WTC11 (cell line): ENCODE results near the gene GMEB1. TPM values are rescaled to one million over a fixed set of nuclear protein-coding genes. Genes with fewer than 3 reads are reported as not detected.

Experiments
- ATAC-seq: fragments of 200-7000 bp; cut with Tn5 transposase; 2 replicates; pipeline ENCODE4 v1.10.0; 2021; ENCODE audit warnings: mild to moderate bottlenecking, moderate library complexity
- CTCF ChIA-PET: fragments of 300-600 bp; sonication (Branson Sonifier 250); formaldehyde crosslinking; loops from one replicate; lab custom pipeline; 2021; ENCODE audit warnings: antibody characterized with exemption; lab: Charles Lee
- POLR2A ChIA-PET: fragments of 350-600 bp; sonication (Branson Sonifier 250); formaldehyde crosslinking; loops from one replicate; lab custom pipeline; 2021; ENCODE audit warnings: antibody characterized with exemption; lab: Charles Lee
- DNase-seq: peaks from one replicate; pipeline ENCODE4 v3.0.0; 2021; ENCODE audit warnings: low spot score
- H3K27ac Mint-ChIP-seq: 2 replicates; pipeline ENCODE4 v1.8.0; 2021; ENCODE audit warnings: mixed read lengths
- H3K27me3 Mint-ChIP-seq: 2 replicates; pipeline ENCODE4 v1.8.0; 2021; ENCODE audit warnings: low read depth, mild to moderate bottlenecking, moderate library complexity, mixed read lengths
- H3K36me3 Mint-ChIP-seq: 2 replicates; pipeline ENCODE4 v1.8.0; 2021; ENCODE audit warnings: mixed read lengths
- H3K4me1 Mint-ChIP-seq: 2 replicates; pipeline ENCODE4 v1.8.0; 2022; ENCODE audit warnings: mixed read lengths
- H3K4me3 Mint-ChIP-seq: 2 replicates; pipeline ENCODE4 v1.8.0; 2021; ENCODE audit warnings: mild to moderate bottlenecking, moderate library complexity, mixed read lengths
- H3K9me3 Mint-ChIP-seq: 2 replicates; pipeline ENCODE4 v1.8.0; 2021; ENCODE audit warnings: mixed read lengths
- ETV6 ChIP-seq: sonication (generic); formaldehyde crosslinking; IDR thresholded peaks from 2 replicates; pipeline ENCODE4 v1.8.1; 2022; ENCODE audit warnings: mild to moderate bottlenecking, missing genetic modification reagents
- IRF1 ChIP-seq: sonication (generic); formaldehyde crosslinking; IDR thresholded peaks from 2 replicates; pipeline ENCODE4 v1.8.0; 2023; ENCODE audit warnings: missing genetic modification reagents
- MLX ChIP-seq: sonication (generic); formaldehyde crosslinking; IDR thresholded peaks from 2 replicates; pipeline ENCODE4 v1.8.1; 2023; ENCODE audit warnings: mild to moderate bottlenecking, missing genetic modification reagents, moderate library complexity
- MXD4 ChIP-seq: fragments of 250-450 bp; sonication (Bioruptor Pico); IDR thresholded peaks from 2 replicates; pipeline ENCODE4 v1.8.0; 2021; ENCODE audit warnings: mild to moderate bottlenecking, moderate library complexity, borderline replicate concordance
- NR1H2 ChIP-seq: sonication (generic); formaldehyde crosslinking; IDR thresholded peaks from 2 replicates; pipeline ENCODE4 v1.9.0; 2021; ENCODE audit warnings: mild to moderate bottlenecking, moderate library complexity, missing genetic modification reagents
- RELA ChIP-seq: sonication (generic); formaldehyde crosslinking; IDR thresholded peaks from 2 replicates; pipeline ENCODE4 v1.8.1; 2022; ENCODE audit warnings: missing genetic modification reagents, mild to moderate bottlenecking, borderline replicate concordance
- SMAD3 ChIP-seq: sonication (generic); formaldehyde crosslinking; IDR thresholded peaks from 2 replicates; pipeline ENCODE4 v1.8.0; 2022; ENCODE audit warnings: missing genetic modification reagents, mild to moderate bottlenecking, borderline replicate concordance
- TP53 ChIP-seq: sonication (generic); formaldehyde crosslinking; IDR thresholded peaks from 2 replicates; pipeline ENCODE4 v1.8.1; 2023; ENCODE audit warnings: mild to moderate bottlenecking, missing genetic modification reagents
- USF2 ChIP-seq: sonication (generic); formaldehyde crosslinking; IDR thresholded peaks from 2 replicates; pipeline ENCODE4 v1.8.1; 2023; ENCODE audit warnings: mild to moderate bottlenecking, missing genetic modification reagents, moderate library complexity
- ZNF416 ChIP-seq: fragments of 250-450 bp; sonication (Bioruptor Pico); IDR thresholded peaks from 2 replicates; pipeline ENCODE4 v1.9.0; 2021; ENCODE audit warnings: mild to moderate bottlenecking, inconsistent platforms
- ZNF423 ChIP-seq: fragments of 250-450 bp; sonication (Bioruptor Pico); IDR thresholded peaks from 2 replicates; pipeline ENCODE4 v2.1.2; 2022; ENCODE audit warnings: mild to moderate bottlenecking, moderate library complexity
- ZNF425 ChIP-seq: fragments of 250-450 bp; sonication (Bioruptor Pico); conservative IDR thresholded peaks from 2 replicates; pipeline ENCODE4 v1.9.0; 2021; ENCODE audit warnings: mild to moderate bottlenecking
- total RNA-seq: library from RNA; stranded (reverse); gene quantifications from 3 replicates; pipeline ENCODE4 v1.2.3, GENCODE V29; 2021
- TF ChIP-seq, protein P1 (sequence below): sonication (generic); formaldehyde crosslinking; IDR thresholded peaks from 2 replicates; pipeline ENCODE4 v1.8.0; 2022; ENCODE audit warnings: mild to moderate bottlenecking, missing genetic modification reagents
- TF ChIP-seq, protein P2 (sequence below): fragments of 250-450 bp; sonication (Bioruptor Pico); IDR thresholded peaks from 2 replicates; pipeline ENCODE4 v2.1.2; 2022; ENCODE audit warnings: mild to moderate bottlenecking, moderate library complexity
- TF ChIP-seq, protein P3 (sequence below): sonication (generic); formaldehyde crosslinking; IDR thresholded peaks from 2 replicates; pipeline ENCODE4 v1.8.0; 2022; ENCODE audit warnings: mild to moderate bottlenecking, missing genetic modification reagents

GMEB1 gene
- total RNA-seq, 1 experiment from 2014 or later, result 29.4 TPM

DNA sequence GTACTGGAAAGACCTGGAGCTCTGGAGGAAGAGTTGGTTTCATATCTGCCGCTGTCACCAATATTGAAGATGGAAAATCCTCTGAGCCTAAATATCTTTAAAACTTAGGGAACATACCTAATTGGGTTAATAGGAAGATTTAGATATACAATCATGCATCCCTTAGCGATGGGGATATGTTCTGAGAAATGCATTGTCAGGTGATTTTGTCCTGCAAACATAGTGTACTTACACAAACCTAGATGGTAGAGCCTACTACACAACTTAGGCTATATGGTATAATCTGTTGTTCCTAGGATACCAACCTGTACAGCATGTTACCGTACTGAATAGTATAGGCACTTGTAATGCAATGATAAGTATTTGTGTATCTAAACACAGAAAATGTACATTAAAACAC, 90.7 kb downstream of the GMEB1 start:
- Mint-ChIP-seq H3K27ac (no peak overlapping the region), H3K9me3 (no peaks in the 10 kb centered on the region), H3K4me1 (peaks cover 6% of the 10 kb centered on the region; the same call in 1 of the 2 replicates), H3K4me3 (no peak overlapping the region), H3K36me3 (peaks cover 23% of the 10 kb centered on the region), H3K27me3 (no peaks in the 10 kb centered on the region)
- no peak for DNase-seq
- POLR2A ChIA-PET, result no interaction called here
- CTCF ChIA-PET, result interaction anchor here (0.8 to 1.1 kb wide), 2 partner anchors 22 to 118 kb away, joined by 3 read pairs; partner anchors contain the start of gene YTHDF2
- TF ChIP-seq MXD4, result no peak
- no peak for TF ChIP-seq ZNF416 (CRISPR knock-in tag)
- no peak for ATAC-seq

GRCh38 chr1:28761189-28761588, 92.6 kb downstream of the GMEB1 start:
- Mint-ChIP-seq H3K27ac (no peak overlapping the region), H3K9me3 (no peaks in the 10 kb centered on the region), H3K4me1 (peaks cover 6% of the 10 kb centered on the region; the same call in 1 of the 2 replicates), H3K36me3 (peaks cover 38% of the 10 kb centered on the region), H3K4me3 (no peak overlapping the region), H3K27me3 (no peaks in the 10 kb centered on the region)
- CTCF ChIA-PET, result interaction anchor here (1.1 kb wide), 1 partner anchor 121 kb away, joined by 3 read pairs; no protein-coding TSS in a partner anchor
- DNase-seq (no peak), ATAC-seq (no peak)
- TF ChIP-seq ZNF416 (CRISPR knock-in tag), result no peak
- TF ChIP-seq ZNF423, result no peak
- TF ChIP-seq, protein P1, sequence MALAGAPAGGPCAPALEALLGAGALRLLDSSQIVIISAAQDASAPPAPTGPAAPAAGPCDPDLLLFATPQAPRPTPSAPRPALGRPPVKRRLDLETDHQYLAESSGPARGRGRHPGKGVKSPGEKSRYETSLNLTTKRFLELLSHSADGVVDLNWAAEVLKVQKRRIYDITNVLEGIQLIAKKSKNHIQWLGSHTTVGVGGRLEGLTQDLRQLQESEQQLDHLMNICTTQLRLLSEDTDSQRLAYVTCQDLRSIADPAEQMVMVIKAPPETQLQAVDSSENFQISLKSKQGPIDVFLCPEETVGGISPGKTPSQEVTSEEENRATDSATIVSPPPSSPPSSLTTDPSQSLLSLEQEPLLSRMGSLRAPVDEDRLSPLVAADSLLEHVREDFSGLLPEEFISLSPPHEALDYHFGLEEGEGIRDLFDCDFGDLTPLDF (CRISPR knock-in tag), result no peak
- TF ChIP-seq NR1H2 (CRISPR knock-in tag), result no peak
- TF ChIP-seq, protein P2, sequence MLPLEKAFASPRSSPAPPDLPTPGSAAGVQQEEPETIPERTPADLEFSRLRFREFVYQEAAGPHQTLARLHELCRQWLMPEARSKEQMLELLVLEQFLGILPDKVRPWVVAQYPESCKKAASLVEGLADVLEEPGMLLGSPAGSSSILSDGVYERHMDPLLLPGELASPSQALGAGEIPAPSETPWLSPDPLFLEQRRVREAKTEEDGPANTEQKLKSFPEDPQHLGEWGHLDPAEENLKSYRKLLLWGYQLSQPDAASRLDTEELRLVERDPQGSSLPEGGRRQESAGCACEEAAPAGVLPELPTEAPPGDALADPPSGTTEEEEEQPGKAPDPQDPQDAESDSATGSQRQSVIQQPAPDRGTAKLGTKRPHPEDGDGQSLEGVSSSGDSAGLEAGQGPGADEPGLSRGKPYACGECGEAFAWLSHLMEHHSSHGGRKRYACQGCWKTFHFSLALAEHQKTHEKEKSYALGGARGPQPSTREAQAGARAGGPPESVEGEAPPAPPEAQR (CRISPR knock-in tag), result no peak
- no peak for TF ChIP-seq ZNF425
- TF ChIP-seq ETV6 (CRISPR knock-in tag), result no peak
- TF ChIP-seq, protein P3, sequence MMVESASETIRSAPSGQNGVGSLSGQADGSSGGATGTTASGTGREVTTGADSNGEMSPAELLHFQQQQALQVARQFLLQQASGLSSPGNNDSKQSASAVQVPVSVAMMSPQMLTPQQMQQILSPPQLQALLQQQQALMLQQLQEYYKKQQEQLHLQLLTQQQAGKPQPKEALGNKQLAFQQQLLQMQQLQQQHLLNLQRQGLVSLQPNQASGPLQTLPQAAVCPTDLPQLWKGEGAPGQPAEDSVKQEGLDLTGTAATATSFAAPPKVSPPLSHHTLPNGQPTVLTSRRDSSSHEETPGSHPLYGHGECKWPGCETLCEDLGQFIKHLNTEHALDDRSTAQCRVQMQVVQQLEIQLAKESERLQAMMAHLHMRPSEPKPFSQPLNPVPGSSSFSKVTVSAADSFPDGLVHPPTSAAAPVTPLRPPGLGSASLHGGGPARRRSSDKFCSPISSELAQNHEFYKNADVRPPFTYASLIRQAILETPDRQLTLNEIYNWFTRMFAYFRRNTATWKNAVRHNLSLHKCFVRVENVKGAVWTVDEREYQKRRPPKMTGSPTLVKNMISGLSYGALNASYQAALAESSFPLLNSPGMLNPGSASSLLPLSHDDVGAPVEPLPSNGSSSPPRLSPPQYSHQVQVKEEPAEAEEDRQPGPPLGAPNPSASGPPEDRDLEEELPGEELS (CRISPR knock-in tag), result no peak
- no peak for TF ChIP-seq SMAD3 (CRISPR knock-in tag)
- POLR2A ChIA-PET, result no interaction called here

DNA sequence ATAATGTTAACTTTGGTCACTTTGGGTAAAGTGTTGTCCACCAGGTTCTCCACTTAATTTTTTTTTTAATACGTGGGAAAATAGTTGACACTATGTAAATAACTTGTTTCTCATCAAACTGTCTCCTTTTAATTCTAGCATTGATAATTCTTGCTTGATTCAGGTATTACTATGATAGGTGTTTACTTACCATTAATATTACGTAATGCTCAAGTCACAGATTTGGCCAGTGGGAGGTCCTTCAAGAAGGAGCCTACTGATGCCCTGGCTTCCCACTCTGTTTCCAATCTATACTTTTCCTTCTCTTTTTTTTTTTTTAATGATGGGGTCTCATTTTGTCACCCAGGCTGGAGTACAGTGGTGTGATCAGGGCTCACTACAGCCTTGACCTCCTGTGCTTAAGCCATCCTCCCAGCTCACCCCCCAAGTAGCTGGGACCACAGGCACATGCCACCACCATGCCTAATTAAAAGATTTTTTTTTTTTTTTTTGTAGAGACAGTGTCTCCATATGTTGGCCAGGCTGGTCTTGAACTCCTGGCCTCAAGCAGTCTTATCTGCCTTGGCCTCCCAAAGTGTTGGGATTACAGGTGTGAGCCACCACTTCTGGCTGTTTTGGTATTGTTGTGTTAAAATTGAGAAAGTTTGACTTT, 98.1 kb downstream of the GMEB1 start:
- POLR2A ChIA-PET, result no interaction called here
- H3K9me3 Mint-ChIP-seq, result no peaks in the 10 kb centered on the region
- H3K27me3 Mint-ChIP-seq, result no peaks in the 10 kb centered on the region
- no peaks in the 10 kb centered on the region for H3K4me1 Mint-ChIP-seq
- no peak overlapping the region for H3K27ac Mint-ChIP-seq
- CTCF ChIA-PET, result no interaction called here
- peaks cover 37% of the 10 kb centered on the region for H3K36me3 Mint-ChIP-seq
- no peak for ATAC-seq
- TF ChIP-seq MLX (CRISPR knock-in tag) (no peak), USF2 (CRISPR knock-in tag) (no peak), RELA (CRISPR knock-in tag) (no peak), MXD4 (no peak), TP53 (CRISPR knock-in tag) (no peak), IRF1 (no peak)
- TF ChIP-seq, all 79 proteins: peak for 0
- no peak for DNase-seq
- no peak overlapping the region for H3K4me3 Mint-ChIP-seq
